Measurements from ENCODE around the gene CAD.

GRCh38 chr2:27284996-27285395 lies 67.8 kb downstream of the CAD start:
- no peak for TF ChIP-seq CTCF (IDR thresholded peaks at IDR 0.05 in 8 of 11, conservative IDR thresholded peaks at IDR 0.05 in 3 of 11)
- no peak for TF ChIP-seq POLR2A (IDR thresholded peaks at IDR 0.05)
- TF ChIP-seq POLR2AphosphoS5 (IDR thresholded peaks at IDR 0.05): no peak

All from spleen (tissue), 7 donors.